ENCODE results near the gene ABCA3.
A peak's percentile ranks its signal among the peaks of the same experiment; 100 is the strongest.
"Not testable (repeated sequence)": the region's sequence is repeated elsewhere in the genome, so short reads cannot be mapped to it uniquely, and the experiment has no call there.

The ABCA3 gene

DNA sequence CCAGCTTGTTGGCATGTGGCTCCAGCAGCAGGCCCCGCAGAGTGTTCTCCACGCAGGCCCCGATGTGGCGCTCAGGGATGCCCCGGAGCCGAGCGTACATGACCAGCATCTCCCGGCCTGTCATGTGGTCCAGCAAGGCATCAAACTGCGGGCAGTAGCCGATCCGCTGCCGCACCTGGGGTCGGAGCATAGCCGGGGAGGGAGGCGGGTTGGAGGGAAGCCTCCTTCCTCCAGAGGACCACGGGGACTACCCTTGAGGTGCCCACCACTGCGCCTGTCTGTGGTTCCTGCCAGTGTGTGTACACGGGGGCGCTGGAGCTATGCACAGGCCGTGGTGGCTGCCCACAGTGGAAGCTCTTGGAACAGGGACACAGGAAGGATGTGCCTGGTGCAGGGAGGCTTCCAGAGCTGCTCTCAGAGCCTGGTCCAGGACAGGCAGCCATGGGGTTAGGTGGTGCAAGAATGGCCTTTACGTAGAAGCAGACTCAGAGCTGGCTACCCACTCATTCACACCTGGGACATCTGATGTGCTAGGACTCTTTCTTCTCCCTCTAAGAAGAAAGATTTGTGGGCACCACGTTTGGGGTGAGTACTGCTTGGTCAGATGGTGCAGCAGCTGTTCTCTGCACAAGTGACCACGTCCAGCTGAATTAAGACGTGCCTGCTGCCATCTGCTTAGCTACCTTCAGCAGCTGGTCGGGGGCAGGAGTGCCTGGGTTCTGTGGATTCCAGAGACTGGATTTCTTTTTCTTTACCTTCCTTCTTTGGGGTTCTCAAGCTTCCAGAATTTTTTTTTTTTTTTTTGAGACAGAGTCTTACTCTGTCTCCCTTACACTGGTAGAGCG, 61.4 kb downstream of the ABCA3 start:
- DNase-seq (ENCODE audit: low read depth) = no peak

DNA sequence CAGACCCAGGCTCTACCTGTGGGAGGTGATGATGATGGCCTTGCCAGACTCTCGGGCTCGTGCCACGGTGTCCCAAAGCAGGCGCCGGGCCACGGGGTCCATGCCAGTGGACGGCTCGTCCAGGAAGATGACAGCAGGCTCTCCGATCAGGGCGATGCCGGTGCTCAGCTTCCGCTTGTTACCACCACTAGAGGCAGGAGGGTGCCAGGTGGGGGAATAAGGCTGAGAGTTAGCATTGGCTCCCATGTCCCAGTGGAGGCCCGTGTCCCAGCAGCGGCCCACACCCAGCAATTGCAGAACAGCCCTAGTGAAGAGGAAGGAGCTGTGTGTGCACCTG, 62.3 kb downstream of the ABCA3 start:
- no peak for DNase-seq (ENCODE audit: low read depth)

DNA sequence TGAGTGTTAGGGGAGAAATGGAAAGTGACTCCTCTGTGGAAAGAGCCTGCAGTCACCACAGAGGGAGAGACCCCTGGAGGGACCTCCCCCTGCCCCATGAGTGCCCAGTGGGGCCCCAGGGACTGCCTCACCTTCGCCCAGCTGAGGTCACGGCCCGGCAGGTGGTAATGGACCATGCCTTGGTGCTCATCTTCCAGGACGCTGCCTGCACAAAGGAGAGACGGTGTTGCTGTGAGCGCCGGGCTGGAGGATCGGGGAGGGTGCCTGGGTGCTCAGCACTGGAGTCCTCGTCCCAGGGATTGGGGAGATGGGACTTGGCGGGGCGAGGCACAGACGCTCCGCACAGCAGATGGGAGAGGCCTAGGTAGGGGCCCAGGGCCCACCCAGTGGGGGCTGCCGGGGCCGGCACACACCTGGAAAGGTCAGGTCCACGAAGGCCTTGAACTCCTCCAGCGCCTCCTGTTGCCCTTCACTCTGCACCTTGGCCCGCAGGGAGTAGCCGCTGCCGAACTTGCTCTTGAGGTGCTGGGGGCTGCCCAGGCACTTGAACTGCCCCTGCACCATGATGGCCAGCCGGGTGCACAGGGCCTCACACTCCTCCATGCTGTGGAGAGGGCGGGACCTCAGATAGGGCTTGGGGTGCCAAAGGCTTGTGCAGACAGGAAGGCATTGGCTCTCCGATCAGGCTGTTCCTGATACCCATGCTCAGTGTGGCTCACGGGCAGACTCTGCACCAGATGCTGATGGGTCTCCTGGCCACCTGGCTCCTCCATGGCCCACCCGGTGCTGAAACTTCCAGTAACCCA, 62.9 kb downstream of the ABCA3 start:
- DNase-seq (ENCODE audit: low read depth) = no peak

DNA sequence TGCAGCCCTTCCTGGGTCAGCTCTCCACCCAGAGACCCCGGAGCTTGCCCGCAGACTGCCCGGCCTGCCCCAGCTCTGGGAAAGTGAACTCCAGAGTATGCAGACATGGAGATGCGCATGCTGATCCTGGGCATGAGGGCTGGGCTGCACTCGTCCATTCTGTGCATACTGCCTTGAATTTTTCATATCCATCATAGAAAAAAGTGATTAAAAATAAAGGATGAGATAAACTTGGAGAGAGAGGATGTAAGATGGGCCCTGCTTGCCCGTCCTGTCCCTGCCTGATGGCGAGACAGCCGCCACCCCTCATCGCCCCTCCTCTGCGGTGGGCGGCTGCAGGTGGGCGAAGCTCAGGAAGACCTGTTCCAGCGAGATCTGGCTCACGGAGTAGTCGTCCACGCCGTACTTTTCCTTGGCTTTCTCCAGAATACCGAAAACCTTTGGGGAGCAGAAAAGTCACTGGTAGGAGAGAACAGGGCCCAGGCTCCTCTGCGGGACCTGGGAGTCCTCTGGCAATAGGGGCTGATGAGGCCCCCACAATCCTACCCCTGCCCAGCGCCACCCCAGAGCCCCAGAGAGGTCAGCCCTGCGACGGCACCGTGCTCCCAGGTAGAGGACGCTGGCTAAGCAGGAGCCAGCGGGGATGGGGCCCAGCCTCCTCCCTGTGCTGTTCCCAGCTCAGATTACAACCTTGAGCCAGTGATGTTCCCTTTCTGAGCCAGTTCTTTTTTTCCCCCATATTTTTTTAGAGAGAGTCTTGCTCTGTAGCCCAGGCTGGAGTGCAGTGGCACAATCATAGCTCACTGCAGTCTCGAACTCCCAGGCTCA, 63.9 kb downstream of the ABCA3 start:
- no peak for DNase-seq (ENCODE audit: low read depth)

DNA sequence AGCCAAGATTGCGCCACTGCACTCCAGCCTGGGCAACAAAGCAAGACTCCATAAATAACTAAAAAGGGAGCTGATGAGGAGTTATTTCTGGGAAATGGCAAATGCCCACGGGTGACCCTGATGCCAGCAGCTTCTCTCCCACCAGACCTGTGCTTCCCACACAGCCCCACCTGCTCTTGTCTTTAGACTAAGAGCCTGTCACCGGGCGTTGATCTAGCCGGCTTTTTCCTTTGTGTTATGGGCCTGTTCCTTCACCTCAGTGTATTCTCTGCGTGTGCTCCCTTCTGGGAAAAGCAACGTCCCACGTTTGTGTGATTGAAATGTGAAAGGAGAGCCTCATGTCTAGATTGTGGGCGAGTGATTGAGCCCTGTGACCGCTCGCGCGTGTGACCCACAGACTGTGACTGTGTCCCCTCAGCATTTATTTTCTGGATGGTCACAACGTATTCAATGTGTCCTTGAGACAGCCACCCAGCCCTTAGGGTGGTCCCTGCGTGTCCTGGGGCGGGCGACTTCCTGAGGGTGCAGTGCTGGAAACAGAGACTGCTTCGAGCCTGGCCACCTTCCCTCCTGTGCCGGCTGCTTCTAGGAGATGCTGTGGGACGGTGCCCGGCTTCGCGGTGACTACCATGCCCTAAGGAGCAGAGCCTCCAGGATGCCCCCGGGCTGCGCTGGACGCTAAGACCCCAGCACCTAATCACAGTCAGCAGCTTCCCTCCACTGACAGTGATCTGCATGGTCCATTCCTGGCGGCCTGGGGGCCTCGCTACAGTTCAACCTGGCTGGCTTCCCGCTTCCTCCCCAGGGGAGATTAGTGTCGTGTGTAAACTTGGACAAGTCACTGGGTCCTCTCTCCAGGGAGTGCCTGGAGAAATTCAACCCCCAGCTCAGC, 64.8 kb downstream of the ABCA3 start:
- no peak for DNase-seq (ENCODE audit: low read depth)

DNA sequence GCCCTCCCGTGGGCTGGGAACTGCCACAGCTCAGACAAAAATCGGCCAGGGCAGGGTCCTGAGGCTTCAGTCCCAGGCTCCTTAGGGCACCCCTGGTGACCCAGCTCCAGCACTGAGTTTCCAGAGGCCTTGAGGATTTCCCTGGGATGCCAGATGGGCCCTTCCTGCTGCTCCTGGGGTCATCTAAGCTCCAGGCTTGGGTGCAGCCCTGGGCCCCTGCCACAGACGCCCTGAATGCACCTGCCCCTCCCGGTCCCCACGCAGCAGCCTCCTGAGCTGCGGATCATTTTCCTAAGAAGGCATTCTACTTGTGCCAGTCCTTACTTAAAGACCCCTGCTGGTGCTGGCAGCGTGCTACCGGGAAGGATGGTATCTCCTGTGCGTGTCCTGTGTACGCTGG, 66.6 kb downstream of the ABCA3 start:
- DNase-seq (ENCODE audit: low read depth) = no peak

DNA sequence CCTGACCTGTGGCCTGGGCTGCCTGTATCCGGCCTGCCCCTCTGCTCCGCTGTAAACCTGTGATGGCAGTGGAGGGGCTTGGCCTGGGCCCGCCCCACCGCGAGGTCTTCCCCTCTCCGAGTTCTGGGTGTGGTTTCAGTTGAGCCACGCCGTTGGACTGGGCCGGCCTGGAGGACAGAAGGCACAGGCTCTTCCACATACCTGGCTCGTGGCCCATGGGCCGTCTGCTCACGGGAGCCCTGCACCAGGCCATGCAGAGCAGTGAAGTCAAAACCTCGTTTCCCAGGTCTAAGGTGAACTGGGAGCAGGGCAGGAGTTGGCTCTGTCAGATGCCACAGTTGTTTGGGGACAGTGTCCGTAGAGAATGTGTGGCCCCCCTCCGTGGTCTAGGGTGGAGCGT, 67.0 kb downstream of the ABCA3 start:
- no peak for DNase-seq (ENCODE audit: low read depth)

DNA sequence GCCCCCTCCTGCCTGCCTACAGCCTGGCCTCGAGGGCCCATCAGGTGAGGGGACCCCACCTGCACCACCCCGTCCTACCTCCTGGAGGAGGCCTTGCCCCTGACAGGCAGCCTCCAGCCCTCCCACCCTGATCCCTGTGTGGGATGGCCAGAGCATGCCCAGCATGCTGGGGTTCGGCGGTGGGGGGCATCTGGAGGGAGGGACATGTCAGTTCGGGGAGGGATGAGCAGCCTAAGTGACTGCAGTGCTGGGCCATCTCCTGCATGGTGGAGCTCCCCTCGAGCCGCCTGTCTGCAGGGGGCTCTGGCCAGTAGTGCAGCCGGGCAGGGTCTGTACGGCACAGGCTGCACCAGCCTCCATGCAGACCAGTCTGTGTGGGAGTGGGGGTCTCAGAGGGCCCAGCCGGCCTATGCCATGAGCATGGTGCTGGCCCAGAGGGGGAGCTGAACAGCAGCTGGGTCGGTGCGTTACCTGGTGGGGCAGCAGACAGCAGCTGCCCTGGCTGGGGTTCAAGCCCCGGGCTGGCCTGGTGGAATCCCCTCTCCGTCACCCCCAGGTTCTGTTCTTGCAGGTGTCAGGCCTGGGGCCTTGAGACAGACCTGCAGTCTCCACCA, 68.6 kb downstream of the ABCA3 start:
- no peak for DNase-seq (ENCODE audit: low read depth)

DNA sequence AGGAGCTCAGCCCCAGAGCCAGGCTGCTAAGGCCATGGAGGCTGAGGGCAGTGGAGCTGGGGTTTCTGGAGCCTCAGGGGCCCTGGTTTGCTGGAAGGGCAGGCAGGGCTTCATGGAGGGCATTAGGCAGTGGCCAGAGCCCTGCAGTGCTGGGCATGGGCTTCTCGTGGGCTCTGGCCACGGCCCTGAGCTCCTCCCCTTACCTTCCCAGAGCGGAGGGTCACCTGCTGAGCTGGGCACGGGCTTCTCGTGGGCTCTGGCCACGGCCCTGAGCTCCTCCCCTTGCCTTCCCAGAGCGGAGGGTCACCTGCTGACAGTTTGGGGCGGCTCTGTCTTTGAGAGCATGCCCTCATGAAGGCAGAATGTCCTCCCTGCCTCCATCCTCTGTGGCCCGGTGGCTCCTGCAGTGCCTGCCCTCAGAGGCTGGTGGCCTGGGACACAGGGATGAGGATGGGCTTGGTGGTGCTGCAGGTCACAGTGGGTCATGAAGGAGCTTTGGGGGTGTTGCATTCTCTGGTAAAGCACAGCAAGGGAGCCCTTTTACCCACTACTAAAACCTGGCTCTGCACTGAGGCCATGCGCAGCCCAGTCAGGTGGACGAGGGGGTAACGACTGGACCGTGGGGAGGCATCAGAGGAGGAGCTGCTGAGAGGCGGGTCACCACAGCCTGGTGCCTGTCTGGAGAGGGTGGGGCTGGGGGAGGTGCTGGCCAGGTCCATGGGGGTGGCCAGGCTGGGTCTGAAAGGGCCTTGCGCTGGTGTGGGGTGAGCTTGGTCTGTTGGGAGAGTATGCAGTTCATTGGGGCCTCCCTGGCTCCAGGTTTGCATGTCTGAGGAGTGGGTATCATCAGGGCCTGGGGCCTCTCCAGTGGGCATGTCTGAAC, 69.7 kb downstream of the ABCA3 start:
- no peak for DNase-seq (ENCODE audit: low read depth)

DNA sequence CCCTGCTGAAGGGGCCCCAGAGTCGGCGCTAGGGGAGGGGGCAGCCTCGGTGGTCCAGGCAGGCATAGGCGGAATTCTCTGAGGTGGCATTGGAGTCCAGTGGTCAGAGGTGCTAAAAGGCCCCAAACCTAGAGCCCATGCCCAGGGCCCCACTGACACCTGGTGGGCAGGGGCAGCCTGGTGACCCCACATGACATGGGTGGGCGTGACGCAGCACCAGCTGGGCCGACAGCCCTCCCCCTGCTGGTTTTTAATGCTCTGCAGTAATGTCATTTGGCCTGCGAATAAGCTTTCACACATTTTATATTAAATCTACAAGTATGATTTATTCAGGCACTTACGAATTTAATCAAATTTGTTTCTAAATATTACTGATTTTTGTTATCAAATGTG, 70.5 kb downstream of the ABCA3 start:
- DNase-seq (ENCODE audit: low read depth) = no peak

DNA sequence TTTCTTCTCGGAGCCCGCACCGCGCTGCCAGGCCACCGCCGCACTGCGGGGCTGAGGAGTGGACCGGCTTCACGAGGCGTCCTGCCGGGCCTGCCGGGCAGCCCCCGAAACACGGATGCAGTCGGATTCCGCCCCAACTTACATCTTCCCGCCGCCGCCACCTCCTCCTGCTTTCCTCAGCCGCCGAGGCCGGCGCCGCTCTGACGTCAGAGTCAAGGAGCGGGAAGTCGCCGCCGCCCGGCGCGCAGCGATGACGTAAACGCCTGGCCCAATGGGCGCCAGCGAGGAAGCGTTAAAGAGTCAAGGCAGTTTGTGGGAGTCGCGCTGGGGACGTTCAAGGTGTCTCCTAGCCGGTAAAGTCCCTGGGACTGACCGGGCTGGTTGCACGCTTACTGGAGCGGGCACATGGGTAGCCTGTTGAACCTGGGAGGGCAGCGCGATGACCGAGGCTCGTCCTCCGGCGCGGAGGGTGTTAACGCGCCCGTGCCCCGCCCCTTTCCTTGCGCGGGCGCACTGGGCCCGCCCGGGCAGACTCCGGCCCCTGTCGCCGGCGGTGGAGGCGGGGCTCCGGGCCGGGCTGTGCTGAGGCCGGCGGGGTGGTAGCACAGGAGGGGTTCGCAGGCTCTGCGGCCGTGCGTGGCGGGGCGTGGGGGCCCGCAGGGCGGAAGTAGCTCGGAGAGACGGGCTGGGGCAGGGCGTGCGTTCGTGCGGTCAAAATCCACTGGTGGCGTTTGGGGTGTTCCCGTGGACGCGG, 72.4 kb downstream of the ABCA3 start, which contains the start of gene RNPS1:
TSS of gene RNPS1 (minus strand) at position 214 of the 754 bp plus-strand sequence. CDS start 3,483 bp downstream, outside the sequence.
- peak; percentile 95 for DNase-seq (ENCODE audit: low read depth)

DNA sequence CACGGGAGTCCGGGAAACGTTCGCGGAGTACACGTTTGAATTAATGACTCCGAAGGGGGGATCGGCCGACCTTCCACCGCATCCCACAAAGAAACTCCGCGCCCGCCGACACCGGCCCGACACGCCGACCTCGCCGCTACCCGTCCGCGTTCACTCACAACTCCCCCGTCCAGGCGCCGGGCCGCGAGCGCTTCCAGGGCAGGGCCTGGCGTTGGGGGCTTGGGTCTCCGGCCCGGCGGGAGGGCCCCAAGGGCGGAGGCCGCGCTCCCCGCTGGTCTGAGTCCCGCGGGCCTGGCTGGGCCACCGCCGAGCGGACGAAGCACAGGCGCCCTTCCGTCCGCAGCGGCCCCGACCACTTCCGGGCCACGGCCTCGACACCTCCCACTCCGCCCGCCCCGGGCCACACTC, 73.0 kb downstream of the ABCA3 start:
- peak; percentile 16 for DNase-seq (ENCODE audit: low read depth)

DNA sequence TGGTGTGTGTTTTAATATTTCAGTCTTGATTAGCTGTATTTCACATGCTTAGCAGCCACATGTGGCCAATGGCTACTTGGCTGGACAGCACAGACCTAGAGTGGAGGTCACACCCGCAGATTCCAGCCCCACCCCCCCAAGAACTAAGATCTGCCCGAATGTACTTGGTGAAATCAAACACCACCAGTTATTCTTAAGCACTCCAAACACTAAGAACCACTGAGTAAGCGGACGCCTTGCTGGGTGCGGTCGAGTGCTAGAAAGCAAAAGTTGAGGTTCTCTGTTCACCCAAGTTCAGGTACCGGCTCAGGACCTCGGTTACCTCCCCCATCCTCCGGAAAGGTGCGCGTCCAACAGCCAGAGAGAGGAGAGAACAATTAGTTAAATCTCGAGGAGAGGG, 73.6 kb downstream of the ABCA3 start:
- peak; percentile 10 for DNase-seq (ENCODE audit: low read depth)

DNA sequence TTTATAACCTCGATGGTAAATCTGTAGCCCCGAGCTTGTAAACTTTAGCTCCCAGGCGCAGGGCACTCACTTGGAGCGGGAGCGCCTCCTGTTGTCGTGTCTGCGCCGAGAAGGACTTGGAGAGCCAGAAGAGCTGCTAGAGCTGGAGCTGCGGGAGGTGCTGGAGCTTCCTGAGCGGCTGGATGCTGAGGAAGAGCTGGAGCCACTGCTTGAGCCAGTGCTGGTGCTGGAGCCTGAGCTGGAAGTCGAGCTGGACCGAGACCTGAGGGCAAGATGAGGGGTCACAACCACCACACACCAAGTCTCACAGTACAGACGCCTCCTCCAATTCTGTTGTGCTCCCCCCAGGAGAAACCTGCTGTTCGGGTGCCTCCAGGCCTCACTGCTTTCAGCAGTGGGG, 77.5 kb downstream of the ABCA3 start:
- not testable (repeated sequence) for DNase-seq (ENCODE audit: low read depth)

DNA sequence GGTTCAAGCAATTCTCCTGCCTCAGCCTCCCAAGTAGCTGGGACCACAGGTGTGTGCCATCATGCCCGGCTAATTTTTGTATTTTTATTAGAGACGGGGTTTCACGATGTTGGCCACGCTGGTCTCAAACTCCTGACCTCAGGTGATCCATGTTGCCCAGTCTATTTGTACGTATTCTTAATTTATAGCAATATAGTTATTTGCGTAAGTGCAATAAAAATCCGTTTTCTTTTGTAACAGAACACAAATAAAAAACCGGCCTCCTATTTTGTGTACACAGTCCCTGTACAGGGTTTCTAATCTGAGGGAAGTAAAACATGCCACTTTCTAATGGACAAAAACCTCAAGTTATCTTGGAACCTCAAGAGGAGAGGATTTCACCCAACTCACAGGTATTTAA, 80.3 kb downstream of the ABCA3 start:
- DNase-seq (ENCODE audit: low read depth) = no peak

DNA sequence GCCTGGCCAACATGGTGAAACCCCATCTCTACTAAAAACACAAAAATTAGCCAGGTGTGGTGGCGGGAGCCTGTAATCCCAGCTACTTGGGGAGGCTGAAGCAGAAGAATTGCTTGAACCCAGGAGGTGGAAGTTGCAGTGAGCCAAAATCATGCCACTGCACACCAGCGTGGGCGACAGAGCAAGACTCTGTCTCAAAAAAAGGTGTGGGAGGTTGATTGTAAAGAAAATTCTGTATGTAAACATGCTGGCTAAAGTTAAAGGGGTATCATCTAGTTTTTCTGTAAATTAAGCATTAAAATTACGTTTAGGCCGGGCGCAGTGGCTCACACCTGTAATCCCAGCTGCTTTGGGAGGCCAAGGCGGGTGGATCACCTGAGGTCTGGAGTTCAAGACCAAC, 82.0 kb downstream of the ABCA3 start:
- DNase-seq (ENCODE audit: low read depth) = not testable (repeated sequence)

DNA sequence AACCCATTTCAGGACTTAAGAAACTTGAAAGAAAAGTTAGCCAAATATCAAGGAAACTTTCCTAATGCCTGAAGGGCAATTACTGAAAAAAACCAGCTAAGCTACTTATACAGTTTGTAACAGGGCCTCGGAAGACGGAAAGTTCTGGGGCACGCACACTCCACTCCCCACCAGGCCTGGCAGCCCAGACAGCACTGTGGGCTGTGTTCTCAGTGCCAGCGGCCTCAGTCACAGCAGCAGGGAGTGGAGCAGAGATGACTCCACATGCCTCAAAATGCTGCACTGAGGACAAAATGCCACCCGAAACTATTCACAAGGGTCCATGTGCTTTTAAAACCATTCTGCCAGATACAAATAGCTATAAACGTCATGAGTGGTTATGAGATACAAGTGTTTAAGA, 82.8 kb downstream of the ABCA3 start:
- no peak for DNase-seq (ENCODE audit: low read depth)

DNA sequence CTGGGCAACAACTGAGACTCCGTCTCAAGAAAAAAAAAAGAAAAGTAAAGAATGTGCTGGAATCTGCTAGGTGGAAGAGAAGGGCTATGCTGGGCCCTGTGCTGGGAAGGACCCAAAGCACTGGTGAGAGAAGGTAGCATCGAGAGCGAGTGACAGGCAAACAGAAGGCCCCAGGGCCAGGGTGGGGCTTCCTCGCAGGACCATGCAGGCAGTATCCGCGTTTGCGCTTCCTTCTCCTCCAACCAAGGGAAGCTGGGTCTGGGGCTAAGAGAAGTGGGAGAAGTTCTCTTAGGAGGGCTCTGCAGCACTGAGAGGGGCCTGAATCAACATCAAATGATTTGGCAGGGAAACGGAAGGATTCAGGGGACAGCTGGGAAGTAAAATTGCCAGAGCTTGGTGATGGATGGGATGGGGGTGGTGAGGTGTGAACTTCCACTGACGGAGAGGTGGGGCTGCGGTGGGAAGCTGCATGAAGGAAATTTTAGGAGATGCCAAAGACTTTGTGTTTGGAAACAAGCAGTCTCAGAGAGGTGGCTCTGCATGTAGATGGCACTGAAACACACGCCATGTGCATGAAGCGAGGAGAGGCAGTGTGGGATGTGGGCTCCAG, 83.9 kb downstream of the ABCA3 start:
- no peak for DNase-seq (ENCODE audit: low read depth)

DNA sequence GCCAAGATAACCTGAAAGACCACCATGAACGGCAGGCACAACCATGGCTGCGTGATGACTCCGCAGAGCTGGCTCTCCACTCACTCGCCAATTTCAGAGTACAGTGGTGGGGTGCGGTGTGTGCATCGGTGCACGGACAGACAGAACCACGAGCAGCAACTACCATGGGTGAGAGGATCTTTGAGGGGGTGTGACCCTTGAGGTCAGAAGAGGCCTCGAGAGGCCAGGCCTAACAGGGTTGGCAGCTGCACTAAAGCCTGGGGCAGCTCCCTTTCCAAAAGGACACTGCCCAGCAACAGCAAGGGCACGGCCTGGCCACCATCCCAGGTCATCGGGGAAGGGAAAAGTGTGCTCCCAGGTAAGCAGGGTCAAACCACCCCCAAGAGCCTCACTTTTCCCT, 87.2 kb downstream of the ABCA3 start:
- no peak for DNase-seq (ENCODE audit: low read depth)

All from activated T-cell treated with anti-CD3 and anti-CD28 coated beads for 24 hours (primary cell).